Stimulated activated naive CD4-positive, alpha-beta T cell treated with Interleukin-2 at 50 U/mL for 16 hours (primary cell): Measurements from ENCODE around the gene RIMBP2.

Experiments
- DNase-seq: peaks from one replicate; lab custom pipeline; 2025; lab: John Stamatoyannopoulos, UW

The RIMBP2 gene

GRCh38 chr12:130633771-130634170 lies 82.3 kb downstream of the RIMBP2 start:
- no peak for DNase-seq

GRCh38 chr12:130632642-130633041 lies 83.5 kb downstream of the RIMBP2 start:
- DNase-seq, result no peak

GRCh38 chr12:130628304-130628703 lies 87.8 kb downstream of the RIMBP2 start:
- no peak for DNase-seq

- DNase-seq, result no peak
Observed at GRCh38 chr12:130627175-130627574, 88.9 kb downstream of the RIMBP2 start.

DNA sequence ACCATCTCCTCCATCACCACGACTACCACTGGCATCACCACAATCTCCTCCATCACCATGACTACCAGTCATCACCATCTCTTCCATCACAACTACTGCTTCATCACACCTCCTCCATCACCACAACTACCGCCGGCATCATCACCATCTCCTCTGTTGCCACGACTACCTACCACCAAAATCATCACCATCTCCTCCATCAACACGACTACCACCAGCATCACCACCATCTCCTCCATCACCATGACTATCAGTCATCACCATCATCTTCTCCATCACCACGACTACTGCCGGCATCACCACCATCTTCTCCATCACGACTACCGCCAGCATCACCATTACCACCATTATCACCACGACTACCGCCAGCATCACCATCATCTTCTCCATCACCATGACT lies 89.5 kb downstream of the RIMBP2 start:
- DNase-seq, result no peak

- DNase-seq, result no peak
Observed at GRCh38 chr12:130625201-130625600, 90.9 kb downstream of the RIMBP2 start.

GRCh38 chr12:130622803-130623202 lies 93.3 kb downstream of the RIMBP2 start:
- no peak for DNase-seq

- DNase-seq, result no peak
Observed at GRCh38 chr12:130621696-130622298, 94.3 kb downstream of the RIMBP2 start.

GRCh38 chr12:130620756-130621155 lies 95.3 kb downstream of the RIMBP2 start:
- no peak for DNase-seq

DNA sequence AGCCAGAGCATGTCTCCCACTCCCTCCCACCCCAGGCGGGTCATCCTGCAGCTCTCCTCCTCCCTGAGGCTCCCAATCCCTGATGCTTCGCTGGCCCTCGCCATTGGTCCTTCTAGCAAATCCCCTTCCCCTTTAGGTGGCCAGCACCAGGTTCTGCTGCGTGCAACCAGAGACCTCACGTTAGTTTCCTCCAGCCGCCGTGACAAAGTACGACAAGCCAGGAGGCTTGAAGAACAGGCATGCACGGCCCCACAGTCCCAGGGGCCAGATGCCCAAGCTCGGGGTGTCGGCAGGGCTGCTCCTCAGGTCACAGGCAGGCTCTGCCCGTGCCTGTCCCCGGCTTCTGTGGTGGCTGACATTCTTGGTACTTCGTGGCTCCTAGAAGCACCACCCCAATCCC lies 95.8 kb downstream of the RIMBP2 start:
- DNase-seq, result no peak

- DNase-seq, result no peak
Observed at GRCh38 chr12:130619385-130620001, 96.6 kb downstream of the RIMBP2 start.

GRCh38 chr12:130617219-130617618 lies 98.9 kb downstream of the RIMBP2 start:
- no peak for DNase-seq

DNA sequence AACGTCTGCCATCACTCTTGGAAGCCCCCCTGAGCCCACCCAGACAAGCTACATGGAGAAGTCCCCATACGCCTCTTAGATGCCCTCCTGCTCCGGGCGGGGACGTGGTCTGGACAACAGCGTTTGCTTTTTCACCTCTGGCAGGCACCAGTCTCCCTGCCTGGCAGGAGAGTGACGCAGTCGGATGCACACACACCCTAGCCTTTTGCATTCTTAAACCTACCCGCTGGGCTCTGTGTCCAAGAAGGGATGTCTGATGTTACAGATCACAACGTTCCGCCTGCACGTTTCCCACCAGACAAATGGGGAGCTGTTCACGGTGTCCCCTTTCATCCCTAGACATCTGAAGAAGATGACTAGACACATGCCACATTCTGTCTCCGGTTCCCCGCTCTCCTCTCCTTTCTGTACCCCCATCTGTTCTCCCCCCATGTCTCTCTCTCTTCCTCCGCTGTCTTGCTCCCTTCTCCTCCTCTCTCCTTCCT lies 100.2 kb downstream of the RIMBP2 start:
- no peak for DNase-seq

DNA sequence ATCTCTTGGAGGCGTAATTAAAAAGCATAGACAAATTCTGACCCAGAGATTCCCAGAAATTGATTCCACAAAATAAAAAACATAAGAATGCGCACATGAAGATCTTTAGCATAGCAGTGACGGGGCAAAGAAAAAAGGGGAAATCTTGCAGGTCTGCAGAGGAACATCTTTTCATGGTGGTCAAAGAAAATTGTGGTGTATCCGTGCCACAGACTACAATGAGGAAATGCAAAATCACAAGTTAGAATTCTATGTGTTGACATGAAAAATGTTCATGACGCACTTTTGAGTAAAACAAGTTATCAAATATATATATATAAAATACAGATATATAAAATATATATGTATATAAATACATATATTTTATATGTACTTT lies 101.6 kb downstream of the RIMBP2 start:
- DNase-seq, result no peak

DNA sequence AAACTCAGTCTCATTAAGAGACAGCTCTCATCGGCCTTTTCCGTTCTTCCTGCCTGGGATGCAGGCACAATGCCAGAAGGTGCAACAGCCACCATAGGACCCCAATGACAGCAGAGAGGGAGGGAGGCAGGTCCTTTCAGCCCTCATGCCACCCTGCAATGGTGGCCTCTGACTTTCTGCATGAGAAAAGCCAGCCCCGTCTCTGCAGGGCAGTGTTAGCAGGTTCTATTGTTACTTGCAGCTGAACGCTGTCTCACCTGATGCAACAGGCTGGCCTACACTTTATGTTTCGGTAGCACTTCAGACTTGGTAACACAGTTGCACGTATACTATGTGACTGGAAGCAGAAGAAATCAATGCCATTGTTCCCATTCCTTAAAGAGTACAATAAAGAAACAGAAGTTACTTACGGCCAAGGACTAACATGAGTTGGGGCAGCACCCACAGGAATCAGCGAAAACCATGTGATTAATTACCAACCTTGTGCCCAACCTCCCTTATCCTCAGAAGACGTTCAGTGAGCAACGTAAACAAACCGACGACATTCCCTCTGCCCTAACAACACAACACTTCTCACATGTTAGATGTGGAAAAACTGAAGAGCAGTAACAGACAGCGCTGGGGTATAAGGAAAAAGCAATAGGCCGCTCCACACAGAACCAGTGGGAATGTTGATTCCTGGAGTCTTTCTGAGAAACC lies 102.1 kb downstream of the RIMBP2 start:
- no peak for DNase-seq

DNA sequence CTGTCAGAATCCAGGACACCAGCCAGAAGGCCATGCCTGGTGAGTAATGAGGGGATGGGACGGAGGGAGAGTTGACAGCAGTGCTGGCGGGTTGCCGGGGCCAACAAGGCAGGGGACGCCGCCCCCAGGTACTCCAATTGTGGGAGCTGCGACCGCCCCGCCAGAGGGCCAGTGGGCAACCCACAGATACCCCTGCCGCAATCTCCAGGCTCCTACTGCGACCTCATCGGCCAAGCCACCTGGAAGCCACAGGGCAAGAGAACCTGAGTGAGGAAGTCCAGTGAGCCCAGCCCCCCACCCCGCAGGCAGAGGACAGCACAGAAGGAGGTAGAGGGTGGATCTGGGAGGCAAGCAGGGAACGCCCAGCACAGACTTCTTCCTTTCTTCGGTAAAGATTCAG lies 103.0 kb downstream of the RIMBP2 start:
- DNase-seq, result no peak

DNA sequence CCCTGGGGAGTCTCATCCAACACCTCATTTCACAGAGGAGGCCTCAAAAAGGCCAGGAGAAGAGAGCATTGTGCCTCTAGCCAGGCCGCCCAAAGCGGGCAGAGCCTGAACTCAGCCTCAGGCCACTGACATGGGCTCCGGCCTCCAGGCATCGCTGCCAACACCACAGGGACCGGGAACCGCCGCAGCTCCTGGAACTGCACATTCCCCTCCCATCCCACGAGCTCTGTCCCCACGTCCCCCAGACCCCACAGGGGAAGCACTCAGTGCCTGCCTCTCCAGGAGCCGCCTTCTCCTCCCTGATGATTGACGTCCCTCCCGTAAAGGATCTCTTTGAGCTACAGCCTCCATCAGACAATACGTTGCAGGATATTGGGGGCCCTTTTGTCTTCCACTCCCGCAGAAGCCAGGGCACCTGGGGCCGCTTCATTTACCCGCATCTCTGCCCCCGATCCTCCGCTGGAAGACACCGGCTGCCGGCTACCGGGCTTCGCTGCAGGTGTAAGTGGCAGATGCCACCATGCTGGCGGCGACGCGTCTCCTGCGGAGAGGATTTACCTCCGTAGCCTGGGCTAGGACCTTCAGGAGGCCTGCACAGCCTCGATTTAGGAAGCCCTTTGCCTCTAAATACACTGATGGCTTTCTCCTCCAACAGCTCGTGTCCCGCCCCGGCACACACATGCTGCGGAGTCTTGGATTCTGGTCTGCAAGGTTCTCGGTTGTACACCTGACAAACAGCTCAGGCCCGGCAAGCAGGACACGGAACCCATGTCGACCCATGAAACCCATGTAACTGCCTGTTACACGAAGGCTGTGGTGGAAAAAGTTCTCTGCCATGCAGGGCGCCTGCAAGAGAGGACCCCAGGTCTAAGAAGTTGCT lies 104.8 kb downstream of the RIMBP2 start:
- no peak for DNase-seq

GRCh38 chr12:130609966-130610365 lies 106.1 kb downstream of the RIMBP2 start:
- no peak for DNase-seq

- DNase-seq, result no peak
Observed at GRCh38 chr12:130608831-130609230, 107.3 kb downstream of the RIMBP2 start.

- DNase-seq, result no peak
Observed at GRCh38 chr12:130608132-130608531, 108.0 kb downstream of the RIMBP2 start.

DNA sequence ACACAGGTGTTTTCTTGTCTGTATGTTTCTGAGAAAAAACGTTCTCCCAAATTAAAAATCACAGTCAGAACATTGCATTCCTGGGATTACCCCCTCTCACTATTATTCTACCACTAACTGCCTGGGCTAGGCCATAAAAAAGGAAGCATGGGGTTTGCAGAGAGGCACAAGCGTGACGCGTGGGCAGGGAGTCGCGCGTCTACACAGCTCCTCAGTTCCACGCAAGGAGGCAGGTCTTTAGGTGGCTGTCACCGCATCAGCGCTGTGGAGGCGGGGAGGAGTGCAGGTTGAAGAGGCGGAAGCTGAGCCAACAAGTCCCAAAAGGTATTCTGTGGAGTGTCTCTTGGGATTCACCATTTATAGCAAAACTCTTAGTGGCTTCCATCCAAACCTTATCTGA lies 109.9 kb downstream of the RIMBP2 start:
- no peak for DNase-seq

DNA sequence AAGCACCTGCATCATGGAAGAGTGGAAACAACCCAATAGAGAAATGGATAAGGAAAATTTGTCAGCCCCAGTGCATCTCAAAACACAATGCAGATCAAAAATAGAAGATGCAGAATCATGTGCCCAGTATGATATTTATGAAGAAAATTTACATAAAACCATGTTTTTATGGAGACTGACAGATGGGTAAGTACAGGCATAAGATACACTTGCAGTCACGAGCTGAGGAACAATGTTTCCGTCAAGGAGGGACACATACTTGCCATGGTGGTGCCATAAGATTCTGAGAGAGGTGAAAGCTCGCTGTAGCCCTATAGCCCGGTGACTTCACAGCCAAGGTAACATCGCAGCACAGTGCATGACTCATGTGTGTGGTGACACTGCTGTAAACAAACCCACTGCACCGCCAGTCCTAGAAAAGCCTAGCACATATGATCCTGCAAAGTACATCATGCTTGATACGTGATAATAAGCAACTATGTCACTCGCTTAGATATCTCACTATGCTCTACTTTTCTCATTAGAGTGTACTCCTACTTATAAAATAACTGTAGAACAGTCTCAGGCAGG lies 112.6 kb downstream of the RIMBP2 start:
- DNase-seq, result no peak
